Endothelial cell of umbilical vein (primary cell): ENCODE measurements around the gene LIN28B. TPM values are rescaled to one million over a fixed set of nuclear protein-coding genes. Genes with fewer than 3 reads are reported as not detected.

Source experiments
- BruUV-seq: library from RNA; stranded (reverse); fragments of 400-500 nt; replicated peaks from 2 replicates; lab custom pipeline; 2021; lab: Mats Ljungman, UMichigan
- CTCF ChIA-PET: fragments of 300-600, 350-600 bp; sonication (Branson Sonifier 250); formaldehyde crosslinking; loops from one replicate; lab custom pipeline; 2021; ENCODE audit warnings: antibody characterized with exemption, inconsistent platforms; lab: Charles Lee
- POLR2A ChIA-PET: fragments of 300-600, 350-600 bp; sonication (Branson Sonifier 250); formaldehyde crosslinking; loops from one replicate; lab custom pipeline; 2021; ENCODE audit warnings: antibody characterized with exemption, inconsistent platforms; lab: Charles Lee
- DNase-seq: peaks from one replicate; pipeline ENCODE4 v3.0.0-alpha.2; 2011; ENCODE audit warnings: low read depth, low spot score
- FAIRE-seq: peaks from 2 replicates; lab custom pipeline; 2011; peaks lifted over from hg19 to GRCh38; lab: Jason Lieb, UNC
- H2AFZ ChIP-seq: 2 replicates; pipeline ENCODE4 v1.6.0; 2012; ENCODE audit warnings: low read depth, low read length, control low read depth, inconsistent platforms
- H3K27ac ChIP-seq: 2 replicates; pipeline ENCODE4 v1.5.1; 2011; ENCODE audit warnings: low read depth, mild to moderate bottlenecking, control low read depth, low read length, moderate library complexity; ENCODE audit not compliant: insufficient read depth
- H3K27me3 ChIP-seq, 2 experiments: 2 replicates each; pipeline versions ENCODE4 v1.6.0 to v1.6.1; 2011; ENCODE audit warnings: low read length in 2 of 2, mixed read lengths in 1 of 2; ENCODE audit not compliant: control insufficient read depth in 2 of 2, insufficient read depth in 2 of 2
- H3K36me3 ChIP-seq, 2 experiments: 2 replicates in 1 of 2; 3 replicates in 1 of 2; pipeline ENCODE4 v1.5.1; 2011; ENCODE audit warnings: low read length in 2 of 2, mild to moderate bottlenecking in 1 of 2, moderate library complexity in 1 of 2; ENCODE audit not compliant: control insufficient read depth in 2 of 2, insufficient read depth in 2 of 2; ENCODE audit errors: extremely low read depth in 1 of 2
- H3K4me1 ChIP-seq: 3 replicates; pipeline ENCODE4 v1.5.1; 2011; ENCODE audit warnings: mild to moderate bottlenecking, low read length; ENCODE audit not compliant: control insufficient read depth, insufficient read depth; ENCODE audit errors: extremely low read depth
- H3K4me2 ChIP-seq: 2 replicates; pipeline ENCODE4 v1.6.1; 2011; ENCODE audit warnings: low read length, control low read depth, mixed read lengths; ENCODE audit not compliant: insufficient read depth
- H3K4me3 ChIP-seq, 3 experiments: fragments of 200-600 bp in 1 of 3; sonication (generic), shearing (Covaris generic) in 1 of 3; replicated peaks in 1 of 3; 2 replicates each; pipeline ENCODE4 v1.5.1; 2011 to 2016; ENCODE audit warnings: control low read depth in 3 of 3, low read length in 3 of 3, mild to moderate bottlenecking in 2 of 3, inconsistent platforms in 1 of 3, low read depth in 1 of 3, moderate library complexity in 1 of 3; ENCODE audit not compliant: insufficient read depth in 1 of 3
- H3K79me2 ChIP-seq: 2 replicates; pipeline ENCODE4 v1.6.0; 2012; ENCODE audit warnings: low read length, inconsistent platforms; ENCODE audit not compliant: control insufficient read depth, insufficient read depth
- H3K9ac ChIP-seq: replicated peaks from 2 replicates; pipeline ENCODE3; 2011; ENCODE audit warnings: low read length, control low read depth; ENCODE audit not compliant: insufficient read depth; ENCODE audit errors: extremely low read depth
- H3K9me1 ChIP-seq: replicated peaks from 3 replicates; pipeline ENCODE4 v1.6.0; 2011; ENCODE audit warnings: mild to moderate bottlenecking, low read length; ENCODE audit not compliant: control insufficient read depth, insufficient read depth; ENCODE audit errors: extremely low read depth
- H3K9me3 ChIP-seq: replicated peaks from 2 replicates; pipeline ENCODE4 v1.5.1; 2012; ENCODE audit warnings: low read length, inconsistent platforms; ENCODE audit not compliant: control insufficient read depth, insufficient read depth
- H4K20me1 ChIP-seq: replicated peaks from 2 replicates; pipeline ENCODE3; 2011; ENCODE audit warnings: mild to moderate bottlenecking, low read length; ENCODE audit not compliant: control insufficient read depth, insufficient read depth; ENCODE audit errors: extremely low read depth
- EZH2 ChIP-seq: IDR thresholded peaks from 2 replicates; pipeline ENCODE4 v1.6.1; 2012; ENCODE audit warnings: borderline replicate concordance, low read depth, mild to moderate bottlenecking, moderate library complexity, low read length, inconsistent platforms; ENCODE audit not compliant: severe bottlenecking
- FOS ChIP-seq: IDR thresholded peaks from 2 replicates; pipeline ENCODE4 v1.6.1; 2011; ENCODE audit warnings: mild to moderate bottlenecking, low read length, moderate library complexity, borderline replicate concordance; ENCODE audit not compliant: insufficient read depth
- GATA2 ChIP-seq: IDR thresholded peaks from 2 replicates; pipeline ENCODE4 v1.7.0; 2011; ENCODE audit warnings: low read depth, mild to moderate bottlenecking, moderate library complexity, mixed read lengths, low read length; ENCODE audit not compliant: insufficient read length, insufficient read depth
- JUN ChIP-seq: IDR thresholded peaks from 2 replicates; pipeline ENCODE4 v1.6.1; 2011; ENCODE audit warnings: borderline replicate concordance, low read depth; ENCODE audit not compliant: insufficient read length, insufficient read depth
- MYC ChIP-seq: IDR thresholded peaks from one replicate; pipeline ENCODE4 v1.6.1; 2011; ENCODE audit warnings: mild to moderate bottlenecking, low read depth, low read length
- POLR2A ChIP-seq: IDR thresholded peaks from 2 replicates; pipeline ENCODE4 v1.6.1; 2012; ENCODE audit warnings: low read depth, mild to moderate bottlenecking, control low read depth, low read length
- POLR2AphosphoS5 ChIP-seq: IDR thresholded peaks from 2 replicates; pipeline ENCODE4 v1.6.1; 2012; ENCODE audit warnings: low read depth, mild to moderate bottlenecking, control low read depth, low read length, moderate library complexity; ENCODE audit not compliant: insufficient read depth
- dilution Hi-C: fragments of 300-500 bp; cut with MboI; formaldehyde crosslinking; loops from one replicate; pipeline ENCODE4 v1.15.0; 2019; ENCODE audit warnings: low sequenced_read_pairs; ENCODE audit not compliant: extremely low pct_ligation_motif_present
- intact Hi-C: fragments of 100-400 bp; cut with micrococcal nuclease; formaldehyde crosslinking; loops from one replicate; pipeline ENCODE4 v1.10.0; 2022
- polyA plus RNA-seq, 4 experiments: library from polyadenylated mRNA; depleted of rRNA in 3 of 4; stranded (reverse) in 3 of 4; unstranded in 1 of 4; fragments of >200 nt; gene quantifications; 2 replicates each; pipeline versions ENCODE4 v1.2.1 to v1.2.3, GENCODE V29; 2011 to 2012; ENCODE audit warnings: missing spikeins in 1 of 4
- total RNA-seq: library from RNA; stranded (reverse); gene quantifications from 2 replicates; pipeline ENCODE4 v1.2.3, GENCODE V29; 2021
- TF ChIP-seq, protein P1 (sequence below): IDR thresholded peaks from 2 replicates; pipeline ENCODE4 v1.6.1; 2011; ENCODE audit not compliant: insufficient read depth, insufficient read length
- TF ChIP-seq, protein P2 (sequence below), 2 donors: IDR thresholded peaks; 1 replicate in 1 of 2; 2 replicates in 1 of 2; pipeline ENCODE4 v1.5.1; 2011; ENCODE audit warnings: low read length in 2 of 2, mild to moderate bottlenecking in 2 of 2, moderate library complexity in 2 of 2, control low read depth in 1 of 2, inconsistent platforms in 1 of 2, low read depth in 1 of 2; ENCODE audit not compliant: insufficient read depth in 1 of 2; ENCODE audit errors: extremely low read depth in 1 of 2

Gene LIN28B
- total and polyA plus RNA-seq, 2 donors (not counting 3 experiments of a cell fraction or from before 2014, with no cell fraction given) = not detected

DNA sequence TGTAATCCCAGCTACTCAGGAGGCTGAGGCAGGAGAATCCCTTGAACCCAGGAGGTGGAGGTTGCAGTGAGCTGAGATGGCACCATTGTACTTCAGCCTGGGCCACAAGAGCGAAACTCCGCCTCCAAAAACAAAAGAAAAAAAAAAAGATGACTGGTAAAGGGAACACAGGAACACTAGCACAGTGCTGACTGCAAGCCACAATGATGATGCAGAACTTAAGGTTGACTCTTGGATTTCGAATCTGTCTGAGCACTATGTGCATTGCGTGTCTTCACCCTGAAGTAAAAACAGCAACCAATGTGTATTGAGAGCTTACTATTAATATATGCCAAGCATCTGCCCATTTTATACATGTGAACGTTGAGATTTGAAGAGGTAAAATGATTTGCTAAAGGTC is 27.6 kb upstream of the LIN28B start:
- no peak overlapping the region for H3K4me2 ChIP-seq
- FAIRE-seq (no peak), DNase-seq (no peak)
- H3K9ac ChIP-seq = no peak overlapping the region
- no peaks in the 10 kb centered on the region for H3K36me3 ChIP-seq
- H2AFZ ChIP-seq = no peak overlapping the region
- no peak overlapping the region for H3K27ac ChIP-seq
- intact Hi-C loops (no loop called here), dilution Hi-C loops (no loop called here)
- H4K20me1 ChIP-seq = no peaks in the 10 kb centered on the region
- H3K9me1 ChIP-seq = no peaks in the 10 kb centered on the region
- BruUV-seq = no TSS peak
- peaks cover 3 to 13% of the 10 kb centered on the region in 2 experiments for H3K27me3 ChIP-seq
- H3K4me3 ChIP-seq = no peak overlapping the region
- POLR2A ChIA-PET = no interaction called here
- TF ChIP-seq MYC (no peak), FOS (no peak)
- TF ChIP-seq, protein P1, sequence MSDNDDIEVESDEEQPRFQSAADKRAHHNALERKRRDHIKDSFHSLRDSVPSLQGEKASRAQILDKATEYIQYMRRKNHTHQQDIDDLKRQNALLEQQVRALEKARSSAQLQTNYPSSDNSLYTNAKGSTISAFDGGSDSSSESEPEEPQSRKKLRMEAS = no peak
- TF ChIP-seq, protein P2, sequence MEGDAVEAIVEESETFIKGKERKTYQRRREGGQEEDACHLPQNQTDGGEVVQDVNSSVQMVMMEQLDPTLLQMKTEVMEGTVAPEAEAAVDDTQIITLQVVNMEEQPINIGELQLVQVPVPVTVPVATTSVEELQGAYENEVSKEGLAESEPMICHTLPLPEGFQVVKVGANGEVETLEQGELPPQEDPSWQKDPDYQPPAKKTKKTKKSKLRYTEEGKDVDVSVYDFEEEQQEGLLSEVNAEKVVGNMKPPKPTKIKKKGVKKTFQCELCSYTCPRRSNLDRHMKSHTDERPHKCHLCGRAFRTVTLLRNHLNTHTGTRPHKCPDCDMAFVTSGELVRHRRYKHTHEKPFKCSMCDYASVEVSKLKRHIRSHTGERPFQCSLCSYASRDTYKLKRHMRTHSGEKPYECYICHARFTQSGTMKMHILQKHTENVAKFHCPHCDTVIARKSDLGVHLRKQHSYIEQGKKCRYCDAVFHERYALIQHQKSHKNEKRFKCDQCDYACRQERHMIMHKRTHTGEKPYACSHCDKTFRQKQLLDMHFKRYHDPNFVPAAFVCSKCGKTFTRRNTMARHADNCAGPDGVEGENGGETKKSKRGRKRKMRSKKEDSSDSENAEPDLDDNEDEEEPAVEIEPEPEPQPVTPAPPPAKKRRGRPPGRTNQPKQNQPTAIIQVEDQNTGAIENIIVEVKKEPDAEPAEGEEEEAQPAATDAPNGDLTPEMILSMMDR (IDR thresholded peaks at IDR 0.05; ENCODE audit: extremely low read depth in 1 of 2, insufficient read depth in 1 of 2, low read depth in 1 of 2, low read length in 2 of 2) = no peak
- H3K9me3 ChIP-seq = no peaks in the 10 kb centered on the region
- H3K4me1 ChIP-seq = no peaks in the 10 kb centered on the region
- CTCF ChIA-PET = no interaction called here
- no peaks in the 10 kb centered on the region for H3K79me2 ChIP-seq

DNA sequence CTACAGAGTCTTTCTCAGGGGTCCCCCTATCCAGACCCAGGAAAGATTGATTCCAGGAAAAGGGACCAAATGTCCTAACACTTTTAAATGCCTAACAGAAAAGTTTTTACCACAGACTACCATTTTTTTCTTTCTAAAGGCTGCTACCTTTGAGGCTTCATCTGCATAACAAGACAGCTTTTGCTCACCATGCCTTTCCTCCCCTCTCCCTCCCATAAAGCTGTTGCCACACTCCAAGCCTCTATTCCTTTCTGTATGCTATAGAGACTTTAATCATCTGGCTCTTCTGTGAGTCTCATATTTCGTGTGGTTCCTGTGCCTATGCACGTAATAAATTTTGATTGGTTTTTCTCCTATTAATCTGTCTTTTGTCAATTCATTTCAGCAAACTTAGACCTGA is 26.0 kb upstream of the LIN28B start:
- H3K4me1 ChIP-seq = no peaks in the 10 kb centered on the region
- dilution Hi-C loops (no loop called here), intact Hi-C loops (no loop called here)
- FAIRE-seq (no peak), DNase-seq (no peak)
- peaks cover 3 to 13% of the 10 kb centered on the region in 2 experiments for H3K27me3 ChIP-seq
- H4K20me1 ChIP-seq = no peaks in the 10 kb centered on the region
- H3K4me2 ChIP-seq = no peak overlapping the region
- no peaks in the 10 kb centered on the region for H3K9me3 ChIP-seq
- no peak overlapping the region for H3K4me3 ChIP-seq
- TF ChIP-seq JUN = no peak
- no peak for TF ChIP-seq MYC
- no peak for TF ChIP-seq EZH2
- TF ChIP-seq, protein P1 = no peak
- TF ChIP-seq POLR2A = no peak
- TF ChIP-seq POLR2AphosphoS5 = no peak
- TF ChIP-seq, protein P2 (IDR thresholded peaks at IDR 0.05; ENCODE audit: extremely low read depth in 1 of 2, insufficient read depth in 1 of 2, low read depth in 1 of 2, low read length in 2 of 2) = no peak
- no peak for TF ChIP-seq GATA2
- no peak for TF ChIP-seq FOS
- H3K27ac ChIP-seq = no peak overlapping the region
- ChIA-PET CTCF (interaction anchor here (0.8 to 1.1 kb wide), 3 partner anchors 8 to 10 kb away, joined by 3 read pairs; no protein-coding TSS in a partner anchor), POLR2A (no interaction called here)
- H2AFZ ChIP-seq = no peak overlapping the region
- H3K36me3 ChIP-seq = no peaks in the 10 kb centered on the region
- no peak overlapping the region for H3K9ac ChIP-seq
- BruUV-seq = no TSS peak
- no peaks in the 10 kb centered on the region for H3K9me1 ChIP-seq
- no peaks in the 10 kb centered on the region for H3K79me2 ChIP-seq
